ENCODE measurements around the gene SLC24A3. TPM values are rescaled to one million over a fixed set of nuclear protein-coding genes. Genes with fewer than 3 reads are reported as not detected.

SLC24A3 gene
- total RNA-seq, 1 donor from 2014 or later: 0.51 TPM

DNA sequence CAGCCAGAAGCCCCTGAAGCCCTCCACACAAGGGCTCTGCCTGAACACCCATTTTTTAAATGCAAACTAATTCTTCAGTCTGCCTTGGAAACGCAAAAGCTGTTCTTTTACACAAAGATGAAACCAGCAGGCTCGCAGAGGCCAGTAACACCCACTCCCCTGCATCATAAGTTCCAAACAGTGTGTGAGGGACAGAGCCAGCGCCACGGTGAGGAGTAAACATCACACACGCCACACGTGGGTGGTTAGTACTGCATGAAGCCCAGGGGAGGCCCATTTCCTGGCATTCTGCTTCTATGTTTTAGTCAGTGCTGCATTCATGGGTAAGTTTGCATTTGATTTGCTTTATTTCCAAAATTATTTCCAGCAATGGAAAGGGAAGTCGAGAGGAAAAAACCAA lies 327.9 kb downstream of the SLC24A3 start:
- no peak overlapping the region for H3K4me3 Mint-ChIP-seq
- peaks cover 8% of the 10 kb centered on the region for H3K4me1 Mint-ChIP-seq
- DNase-seq (ENCODE audit: low read depth, low spot score): no peak
- no peaks in the 10 kb centered on the region for H3K36me3 Mint-ChIP-seq (ENCODE audit: low read depth)
- TF ChIP-seq, protein P1, sequence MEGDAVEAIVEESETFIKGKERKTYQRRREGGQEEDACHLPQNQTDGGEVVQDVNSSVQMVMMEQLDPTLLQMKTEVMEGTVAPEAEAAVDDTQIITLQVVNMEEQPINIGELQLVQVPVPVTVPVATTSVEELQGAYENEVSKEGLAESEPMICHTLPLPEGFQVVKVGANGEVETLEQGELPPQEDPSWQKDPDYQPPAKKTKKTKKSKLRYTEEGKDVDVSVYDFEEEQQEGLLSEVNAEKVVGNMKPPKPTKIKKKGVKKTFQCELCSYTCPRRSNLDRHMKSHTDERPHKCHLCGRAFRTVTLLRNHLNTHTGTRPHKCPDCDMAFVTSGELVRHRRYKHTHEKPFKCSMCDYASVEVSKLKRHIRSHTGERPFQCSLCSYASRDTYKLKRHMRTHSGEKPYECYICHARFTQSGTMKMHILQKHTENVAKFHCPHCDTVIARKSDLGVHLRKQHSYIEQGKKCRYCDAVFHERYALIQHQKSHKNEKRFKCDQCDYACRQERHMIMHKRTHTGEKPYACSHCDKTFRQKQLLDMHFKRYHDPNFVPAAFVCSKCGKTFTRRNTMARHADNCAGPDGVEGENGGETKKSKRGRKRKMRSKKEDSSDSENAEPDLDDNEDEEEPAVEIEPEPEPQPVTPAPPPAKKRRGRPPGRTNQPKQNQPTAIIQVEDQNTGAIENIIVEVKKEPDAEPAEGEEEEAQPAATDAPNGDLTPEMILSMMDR (conservative IDR thresholded peaks at IDR 0.05): no peak
- H3K27me3 Mint-ChIP-seq (ENCODE audit: low read depth): peaks cover 4% of the 10 kb centered on the region
- H3K27ac Mint-ChIP-seq (ENCODE audit: unreplicated experiment): no peak overlapping the region
- H3K9me3 Mint-ChIP-seq: peaks cover 6% of the 10 kb centered on the region

DNA sequence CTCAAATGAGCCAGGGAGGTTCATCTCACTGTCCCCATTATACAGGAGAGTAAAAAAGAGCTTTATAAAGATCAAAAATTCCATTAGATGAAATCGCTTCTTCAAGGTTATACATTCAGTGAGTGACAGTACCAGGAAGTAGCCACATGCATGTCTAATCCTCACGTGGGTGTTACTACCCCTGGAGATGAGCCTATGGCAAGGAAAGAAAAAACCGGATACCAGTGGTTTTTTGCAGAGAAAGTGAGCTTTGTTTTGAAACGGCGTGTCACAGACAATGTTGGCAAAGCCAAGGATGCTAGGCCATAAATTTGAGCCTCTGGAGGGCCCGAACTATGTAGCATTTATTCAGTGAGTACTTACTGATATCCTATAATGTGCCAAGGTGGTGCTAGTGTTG lies 330.7 kb downstream of the SLC24A3 start:
- peaks cover 4% of the 10 kb centered on the region for H3K9me3 Mint-ChIP-seq
- H3K27ac Mint-ChIP-seq (ENCODE audit: unreplicated experiment): no peak overlapping the region
- no peak overlapping the region for H3K4me3 Mint-ChIP-seq
- H3K4me1 Mint-ChIP-seq: peaks cover 8% of the 10 kb centered on the region
- no peak for DNase-seq (ENCODE audit: low read depth, low spot score)
- H3K27me3 Mint-ChIP-seq (ENCODE audit: low read depth): peaks cover 4% of the 10 kb centered on the region
- TF ChIP-seq, protein P1 (conservative IDR thresholded peaks at IDR 0.05): no peak
- H3K36me3 Mint-ChIP-seq (ENCODE audit: low read depth): no peaks in the 10 kb centered on the region

DNA sequence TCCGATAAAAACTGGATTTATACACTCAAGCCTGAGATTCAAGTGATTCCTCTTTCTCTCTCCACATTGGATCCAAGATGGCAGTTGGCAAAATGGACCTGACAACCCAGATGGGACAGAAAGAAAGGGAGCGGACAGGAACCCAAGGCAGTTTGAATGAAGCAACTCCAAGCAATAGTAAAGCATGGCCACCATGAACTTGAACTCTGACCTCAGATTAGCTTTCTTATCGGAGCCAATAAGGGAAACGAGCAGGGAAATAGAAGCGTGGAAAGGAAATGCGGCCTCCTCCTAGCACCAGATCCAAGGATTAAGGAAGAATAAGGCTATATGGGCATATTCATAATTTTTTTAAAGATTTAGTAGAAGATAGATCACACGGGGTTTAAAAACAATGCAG lies 332.2 kb downstream of the SLC24A3 start:
- no peak for DNase-seq (ENCODE audit: low read depth, low spot score)
- H3K27ac Mint-ChIP-seq (ENCODE audit: unreplicated experiment): no peak overlapping the region
- H3K4me3 Mint-ChIP-seq: no peak overlapping the region
- TF ChIP-seq, protein P1 (conservative IDR thresholded peaks at IDR 0.05): no peak
- H3K36me3 Mint-ChIP-seq (ENCODE audit: low read depth): no peaks in the 10 kb centered on the region
- peaks cover 8% of the 10 kb centered on the region for H3K4me1 Mint-ChIP-seq
- H3K27me3 Mint-ChIP-seq (ENCODE audit: low read depth): no peaks in the 10 kb centered on the region
- no peaks in the 10 kb centered on the region for H3K9me3 Mint-ChIP-seq

DNA sequence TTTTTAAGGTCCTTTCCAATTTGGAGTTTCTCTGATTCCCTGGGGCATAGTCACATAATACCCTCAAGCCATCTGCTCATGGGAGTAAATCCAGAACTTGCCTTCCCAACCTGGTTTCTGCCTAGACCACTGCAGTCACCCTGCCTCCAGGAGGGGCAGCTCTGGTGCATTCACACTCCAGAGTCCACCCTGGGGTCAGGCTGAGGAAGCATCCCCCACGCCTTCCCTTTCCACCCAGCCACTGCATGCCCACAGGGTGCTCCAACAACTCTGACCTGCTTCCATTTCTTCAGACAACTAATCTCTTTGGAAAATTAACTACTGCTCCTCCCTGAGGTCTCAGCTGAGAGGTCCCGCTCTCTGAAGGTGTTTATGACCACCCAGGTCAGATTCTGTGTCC lies 334.2 kb downstream of the SLC24A3 start:
- no peak overlapping the region for H3K4me3 Mint-ChIP-seq
- H3K4me1 Mint-ChIP-seq: no peaks in the 10 kb centered on the region
- no peak for DNase-seq (ENCODE audit: low read depth, low spot score)
- no peaks in the 10 kb centered on the region for H3K9me3 Mint-ChIP-seq
- TF ChIP-seq, protein P1 (conservative IDR thresholded peaks at IDR 0.05): no peak
- H3K27ac Mint-ChIP-seq (ENCODE audit: unreplicated experiment): no peak overlapping the region
- H3K36me3 Mint-ChIP-seq (ENCODE audit: low read depth): no peaks in the 10 kb centered on the region
- no peaks in the 10 kb centered on the region for H3K27me3 Mint-ChIP-seq (ENCODE audit: low read depth)

DNA sequence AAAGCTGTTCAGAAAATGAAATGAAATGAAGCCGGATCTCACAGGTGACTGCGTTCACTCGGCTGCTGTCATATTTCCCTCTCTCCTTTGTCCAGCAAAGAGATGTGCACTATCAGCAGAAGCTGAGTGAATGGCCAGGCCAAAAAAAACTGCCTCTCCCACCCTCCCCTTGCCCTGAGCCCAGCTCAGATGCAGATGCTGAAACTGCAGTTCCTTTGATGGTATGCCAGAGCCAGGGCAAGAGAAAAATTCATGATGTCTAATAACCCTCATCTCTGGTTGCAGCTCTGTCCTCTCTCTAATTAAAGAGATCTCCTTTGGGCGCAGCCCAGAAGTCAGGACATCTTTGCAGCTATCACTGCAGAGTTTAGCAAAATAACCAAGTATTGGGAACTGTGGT lies 335.1 kb downstream of the SLC24A3 start:
- Mint-ChIP-seq H3K27ac (ENCODE audit: unreplicated experiment) (no peak overlapping the region), H3K4me1 (no peaks in the 10 kb centered on the region), H3K27me3 (ENCODE audit: low read depth) (no peaks in the 10 kb centered on the region), H3K9me3 (no peaks in the 10 kb centered on the region), H3K36me3 (ENCODE audit: low read depth) (no peaks in the 10 kb centered on the region), H3K4me3 (no peak overlapping the region)
- no peak for DNase-seq (ENCODE audit: low read depth, low spot score)
- TF ChIP-seq, protein P1 (conservative IDR thresholded peaks at IDR 0.05): no peak

DNA sequence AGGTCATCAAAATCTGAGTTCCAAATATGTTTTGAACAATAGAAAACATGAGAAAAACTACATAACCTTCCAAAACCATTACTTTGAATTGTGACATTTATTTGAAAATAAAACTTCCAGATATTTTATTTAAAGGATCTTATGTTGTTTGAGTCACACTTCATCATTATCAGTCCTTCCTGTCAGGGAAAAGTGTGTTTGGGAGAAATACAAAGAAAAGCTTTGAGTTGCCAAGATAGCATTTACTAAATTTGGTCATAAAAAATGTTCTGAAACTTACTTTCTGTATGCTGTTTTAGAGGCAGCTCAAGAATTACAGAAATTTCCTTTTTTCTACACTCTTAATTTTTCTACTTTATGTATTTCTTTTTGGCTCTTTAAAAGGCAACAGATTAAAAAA lies 337.5 kb downstream of the SLC24A3 start:
- Mint-ChIP-seq H3K27me3 (ENCODE audit: low read depth) (no peaks in the 10 kb centered on the region), H3K4me3 (no peak overlapping the region), H3K36me3 (ENCODE audit: low read depth) (no peaks in the 10 kb centered on the region), H3K4me1 (no peaks in the 10 kb centered on the region), H3K27ac (ENCODE audit: unreplicated experiment) (no peak overlapping the region), H3K9me3 (no peaks in the 10 kb centered on the region)
- TF ChIP-seq, protein P1 (conservative IDR thresholded peaks at IDR 0.05): no peak
- DNase-seq (ENCODE audit: low read depth, low spot score): no peak
